VCaP (cell line): Measurements from ENCODE around the gene CASQ1.

Experiments used
- H3K27ac ChIP-seq: fragments of 450-650 bp; 2 replicates; pipeline ENCODE4 v1.5.1; 2017
- CTCF ChIP-seq: fragments of 450-650 bp; conservative IDR thresholded peaks from 2 replicates; pipeline ENCODE4 v1.5.1; 2017; ENCODE audit warnings: mild to moderate bottlenecking, moderate library complexity

The CASQ1 gene

GRCh38 chr1:160161965-160162705, 28.2 kb upstream of the CASQ1 start:
- H3K27ac ChIP-seq = no peak overlapping the region
- no peak for TF ChIP-seq CTCF

GRCh38 chr1:160162931-160163330, 27.4 kb upstream of the CASQ1 start:
- no peak for TF ChIP-seq CTCF

GRCh38 chr1:160163615-160164014, 26.8 kb upstream of the CASQ1 start:
- no peak for TF ChIP-seq CTCF
- H3K27ac ChIP-seq = no peak overlapping the region

More at GRCh38 chr1:160162931-160163330, 27.4 kb upstream of the CASQ1 start:
- no peak overlapping the region for H3K27ac ChIP-seq

GRCh38 chr1:160164121-160164520, 26.3 kb upstream of the CASQ1 start:
- no peak overlapping the region for H3K27ac ChIP-seq
- no peak for TF ChIP-seq CTCF

GRCh38 chr1:160166166-160166868, 24.1 kb upstream of the CASQ1 start:
- no peak overlapping the region for H3K27ac ChIP-seq
- no peak for TF ChIP-seq CTCF

- H3K27ac ChIP-seq = no peak overlapping the region
- TF ChIP-seq CTCF = no peak
These were observed 23.3 kb upstream of the CASQ1 start for GRCh38 chr1:160167056-160167455.

- no peak overlapping the region for H3K27ac ChIP-seq
- no peak for TF ChIP-seq CTCF
These were observed 22.8 kb upstream of the CASQ1 start for GRCh38 chr1:160167580-160167979.
